Measurements from ENCODE around the gene C9orf50. TPM values are rescaled to one million over a fixed set of nuclear protein-coding genes. Genes with fewer than 3 reads are reported as not detected.
A peak's percentile ranks its signal among the peaks of the same experiment; 100 is the strongest.

C9orf50 gene
- total RNA-seq, 2 donors from 2014 or later, result not detected

- Mint-ChIP-seq H3K36me3 (ENCODE audit: low read depth) (no peaks in the 10 kb centered on the region), H3K9me3 (no peaks in the 10 kb centered on the region), H3K27me3 (no peaks in the 10 kb centered on the region), H3K27ac (no peak overlapping the region), H3K4me3 (no peak overlapping the region), H3K4me1 (no peaks in the 10 kb centered on the region)
- ATAC-seq (replicated peaks), result no peak
Measured at GRCh38 chr9:129654554-129655040, 33.7 kb upstream of the C9orf50 start.

DNA sequence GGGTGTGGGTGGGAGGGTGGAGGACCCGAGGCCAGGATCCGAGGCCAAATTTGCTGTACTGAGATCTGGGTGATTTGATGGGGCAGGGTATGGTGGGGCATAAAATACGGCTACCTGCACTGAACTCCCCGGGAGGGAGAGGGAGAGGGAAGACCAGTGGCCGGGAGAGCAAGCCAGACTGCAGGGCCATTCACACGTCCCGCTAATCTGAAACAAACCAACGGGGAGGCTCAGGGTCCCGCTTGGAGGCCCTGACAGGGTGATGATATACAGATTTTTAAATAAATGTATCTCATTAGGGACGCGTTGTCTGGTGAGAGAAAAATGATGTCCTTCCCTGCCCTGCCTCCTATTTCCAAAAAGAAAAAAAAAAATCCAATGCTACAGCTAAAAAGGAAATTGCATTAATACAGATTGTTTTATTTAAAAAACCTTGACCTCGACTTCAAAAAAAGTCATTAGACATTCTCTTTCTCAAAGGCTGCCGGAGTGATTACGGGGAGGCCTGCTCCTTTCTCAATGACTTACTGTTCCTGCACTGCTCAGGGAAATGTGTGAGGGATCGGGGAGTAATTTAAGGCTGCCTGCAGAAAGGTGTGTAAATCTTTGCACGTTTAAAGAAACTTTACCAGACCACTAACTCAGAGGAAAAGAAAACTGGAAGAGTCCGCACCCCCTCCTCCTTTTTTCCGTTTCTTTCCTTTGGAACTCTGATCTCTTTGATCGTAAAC, 33.1 kb upstream of the C9orf50 start:
- Mint-ChIP-seq H3K9me3 (no peaks in the 10 kb centered on the region), H3K27ac (no peak overlapping the region), H3K27me3 (no peaks in the 10 kb centered on the region), H3K4me1 (no peaks in the 10 kb centered on the region), H3K4me3 (no peak overlapping the region), H3K36me3 (ENCODE audit: low read depth) (no peaks in the 10 kb centered on the region)
- ATAC-seq (replicated peaks), result no peak

DNA sequence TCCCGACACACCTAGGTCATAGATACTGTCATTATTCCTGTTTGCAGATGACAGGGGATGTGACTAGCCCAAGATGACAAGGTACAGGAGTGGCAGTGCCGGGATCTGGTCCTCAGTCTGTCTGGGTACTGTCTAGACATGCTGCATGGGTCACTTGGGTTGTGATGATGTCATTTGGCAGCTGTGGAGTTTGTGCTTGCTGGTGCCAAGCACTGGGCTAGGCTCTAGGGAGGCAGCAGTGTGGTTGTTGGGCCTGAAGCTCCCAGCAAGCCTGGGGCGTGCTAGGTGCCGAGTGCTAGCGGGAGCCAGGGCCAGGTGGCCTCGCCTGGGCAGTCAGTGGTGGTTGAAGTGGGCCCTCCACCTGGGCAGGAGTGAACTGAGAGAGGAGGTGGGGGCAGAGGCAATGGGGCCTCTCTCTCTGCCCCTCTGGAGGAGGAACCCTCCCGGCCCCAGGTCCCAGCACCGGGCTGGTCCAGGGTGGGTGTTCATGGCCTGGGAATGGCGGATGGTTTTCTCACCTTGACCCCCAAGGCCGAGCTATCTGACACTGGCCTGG, 29.9 kb upstream of the C9orf50 start:
- no peak for ATAC-seq (replicated peaks)
- Mint-ChIP-seq H3K4me1 (peaks cover 6% of the 10 kb centered on the region), H3K9me3 (no peaks in the 10 kb centered on the region), H3K27ac (no peak overlapping the region), H3K4me3 (no peak overlapping the region), H3K36me3 (ENCODE audit: low read depth) (no peaks in the 10 kb centered on the region), H3K27me3 (peaks cover 5% of the 10 kb centered on the region)

- Mint-ChIP-seq H3K27ac (peak overlapping the region; percentile 30), H3K27me3 (peaks cover 5% of the 10 kb centered on the region)
Measured at GRCh38 chr9:129649726-129650679, 29.1 kb upstream of the C9orf50 start.

GRCh38 chr9:129648764-129649115, 27.8 kb upstream of the C9orf50 start:
- Mint-ChIP-seq H3K9me3 (no peaks in the 10 kb centered on the region), H3K4me1 (peaks cover 6% of the 10 kb centered on the region), H3K36me3 (ENCODE audit: low read depth) (no peaks in the 10 kb centered on the region), H3K27me3 (peaks cover 5% of the 10 kb centered on the region), H3K27ac (no peak overlapping the region), H3K4me3 (no peak overlapping the region)
- ATAC-seq (replicated peaks), result no peak

More at GRCh38 chr9:129649726-129650679, 29.1 kb upstream of the C9orf50 start:
- peaks cover 6% of the 10 kb centered on the region for H3K4me1 Mint-ChIP-seq
- no peak overlapping the region for H3K4me3 Mint-ChIP-seq
- H3K9me3 Mint-ChIP-seq, result no peaks in the 10 kb centered on the region
- no peaks in the 10 kb centered on the region for H3K36me3 Mint-ChIP-seq (ENCODE audit: low read depth)
- no peak for ATAC-seq (replicated peaks)

DNA sequence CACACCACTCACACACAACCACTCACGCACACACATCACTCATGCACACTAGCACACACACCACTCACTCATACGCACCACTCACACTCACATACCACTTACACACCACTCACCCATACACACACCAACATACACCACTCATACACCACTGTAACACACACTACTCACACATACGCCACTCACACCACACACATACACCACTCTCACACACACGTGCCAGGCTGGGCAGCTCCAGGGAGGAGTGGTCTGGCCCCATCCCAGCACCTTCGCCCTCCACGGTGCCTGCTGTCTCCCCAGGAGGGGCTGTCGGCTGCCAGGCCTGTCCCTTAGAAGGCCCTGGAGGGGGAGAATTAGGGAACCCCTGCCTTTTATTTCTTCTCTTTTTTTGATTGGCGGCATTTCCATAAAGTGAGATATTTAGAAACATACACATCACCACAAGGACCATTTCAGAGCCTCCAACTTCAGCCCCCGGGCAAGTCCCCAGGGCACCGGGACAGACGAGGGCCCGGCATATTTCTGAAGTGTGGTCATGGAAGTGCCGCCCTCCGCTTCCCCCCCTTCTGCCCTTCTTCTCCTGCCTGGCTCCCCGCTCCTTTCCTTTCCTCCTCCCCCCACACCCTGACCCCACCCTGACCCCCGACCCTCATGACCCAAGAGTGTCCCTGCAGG, 27.3 kb upstream of the C9orf50 start:
- Mint-ChIP-seq H3K9me3 (no peaks in the 10 kb centered on the region), H3K27ac (no peak overlapping the region), H3K4me3 (no peak overlapping the region), H3K36me3 (ENCODE audit: low read depth) (no peaks in the 10 kb centered on the region), H3K27me3 (peaks cover 5% of the 10 kb centered on the region), H3K4me1 (peaks cover 6% of the 10 kb centered on the region)
- no peak for ATAC-seq (replicated peaks)

DNA sequence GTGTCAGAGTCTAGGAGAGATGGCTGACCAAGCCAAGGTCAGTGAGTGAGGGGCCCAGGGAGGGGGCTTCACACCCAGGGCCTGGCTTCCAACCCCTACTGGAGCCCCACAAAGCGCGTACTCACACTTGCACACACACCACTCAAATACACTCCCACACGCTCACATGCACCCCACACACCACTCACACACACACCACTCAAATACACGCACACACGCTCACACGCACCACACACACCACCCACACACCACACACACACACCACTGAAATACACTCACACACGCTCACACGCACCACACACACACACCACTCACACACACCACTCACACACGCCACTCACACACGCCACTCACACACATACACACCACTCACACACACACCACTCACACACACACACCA, 26.7 kb upstream of the C9orf50 start:
- no peaks in the 10 kb centered on the region for H3K9me3 Mint-ChIP-seq
- peaks cover 6% of the 10 kb centered on the region for H3K4me1 Mint-ChIP-seq
- ATAC-seq (replicated peaks), result no peak
- H3K36me3 Mint-ChIP-seq (ENCODE audit: low read depth), result no peaks in the 10 kb centered on the region
- no peak overlapping the region for H3K4me3 Mint-ChIP-seq
- H3K27ac Mint-ChIP-seq, result no peak overlapping the region
- peaks cover 5% of the 10 kb centered on the region for H3K27me3 Mint-ChIP-seq

DNA sequence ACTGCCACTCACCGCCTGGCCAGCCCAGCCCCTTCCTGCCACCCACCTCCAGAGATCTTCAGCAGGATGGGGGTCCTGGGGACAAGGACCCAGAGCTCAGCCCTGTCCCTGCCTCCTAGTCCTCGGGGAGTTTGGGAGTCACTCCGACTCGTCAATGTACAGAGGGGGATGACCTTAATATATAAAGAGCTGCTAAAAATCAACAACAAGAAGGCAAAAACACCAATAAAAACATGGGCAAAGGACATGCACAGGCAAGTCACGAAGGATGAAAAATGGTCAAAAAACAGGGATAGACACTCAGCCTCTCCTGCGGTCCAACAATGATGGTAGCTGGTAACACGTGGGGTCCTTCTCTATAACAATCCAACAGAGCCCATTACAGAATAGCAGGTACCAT, 25.8 kb upstream of the C9orf50 start:
- Mint-ChIP-seq H3K4me3 (no peak overlapping the region), H3K27me3 (peaks cover 5% of the 10 kb centered on the region), H3K4me1 (peaks cover 6% of the 10 kb centered on the region), H3K27ac (no peak overlapping the region), H3K9me3 (no peaks in the 10 kb centered on the region), H3K36me3 (ENCODE audit: low read depth) (no peaks in the 10 kb centered on the region)
- ATAC-seq (replicated peaks), result no peak

DNA sequence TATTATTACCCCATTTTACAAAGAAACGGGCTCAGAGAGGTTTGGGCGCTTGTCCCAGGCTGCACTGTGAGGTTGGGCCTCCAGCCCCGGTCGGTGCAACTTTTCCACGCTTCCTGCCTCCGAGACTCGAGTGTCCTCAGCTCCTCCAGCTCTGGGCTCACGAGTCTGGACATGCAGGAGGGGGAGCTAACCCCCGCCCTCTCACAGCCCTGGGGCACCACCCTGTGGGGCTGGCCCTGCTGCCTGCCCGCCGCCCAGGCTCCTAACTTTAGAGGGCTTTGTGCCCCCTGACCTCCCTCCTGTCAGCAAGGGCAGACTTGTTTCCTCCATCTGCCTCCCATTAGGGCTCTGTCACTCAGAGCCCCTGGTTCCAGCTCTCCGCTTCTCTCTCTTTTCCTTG, 25.4 kb upstream of the C9orf50 start:
- peaks cover 5% of the 10 kb centered on the region for H3K27me3 Mint-ChIP-seq
- no peak for ATAC-seq (replicated peaks)
- H3K27ac Mint-ChIP-seq, result no peak overlapping the region
- H3K4me3 Mint-ChIP-seq, result no peak overlapping the region
- H3K4me1 Mint-ChIP-seq, result peaks cover 7% of the 10 kb centered on the region
- H3K9me3 Mint-ChIP-seq, result no peaks in the 10 kb centered on the region
- H3K36me3 Mint-ChIP-seq (ENCODE audit: low read depth), result no peaks in the 10 kb centered on the region

GRCh38 chr9:129644902-129645301, 24.0 kb upstream of the C9orf50 start:
- Mint-ChIP-seq H3K27me3 (peaks cover 5% of the 10 kb centered on the region), H3K27ac (no peak overlapping the region), H3K4me1 (peaks cover 10% of the 10 kb centered on the region), H3K9me3 (no peaks in the 10 kb centered on the region), H3K4me3 (no peak overlapping the region), H3K36me3 (ENCODE audit: low read depth) (no peaks in the 10 kb centered on the region)
- ATAC-seq (replicated peaks), result no peak

DNA sequence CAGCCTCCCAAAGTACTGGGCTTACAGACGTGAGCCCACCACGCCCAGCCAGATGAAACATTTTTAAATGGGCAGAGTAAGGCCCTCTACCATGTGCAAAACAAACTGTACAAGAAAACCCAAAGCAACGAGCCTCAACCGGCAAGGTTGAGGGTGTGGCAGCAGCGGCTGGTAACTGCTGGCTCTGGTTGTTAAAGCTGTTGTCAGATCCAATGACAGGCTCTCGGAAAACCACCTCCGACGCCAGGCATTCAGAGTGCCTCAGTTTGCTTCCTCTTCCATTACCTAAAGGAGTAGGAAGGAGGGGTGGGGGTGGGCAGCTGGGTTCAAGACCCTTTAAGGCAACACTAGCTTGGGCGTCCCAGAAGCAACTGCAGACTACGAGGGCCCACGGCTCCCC, 23.5 kb upstream of the C9orf50 start:
- Mint-ChIP-seq H3K9me3 (no peaks in the 10 kb centered on the region), H3K4me3 (no peak overlapping the region), H3K27me3 (peaks cover 5% of the 10 kb centered on the region), H3K4me1 (peaks cover 10% of the 10 kb centered on the region), H3K36me3 (ENCODE audit: low read depth) (no peaks in the 10 kb centered on the region), H3K27ac (no peak overlapping the region)
- no peak for ATAC-seq (replicated peaks)

- H3K27me3 Mint-ChIP-seq, result peaks cover 5% of the 10 kb centered on the region
- no peak overlapping the region for H3K4me3 Mint-ChIP-seq
- H3K27ac Mint-ChIP-seq, result no peak overlapping the region
- no peaks in the 10 kb centered on the region for H3K9me3 Mint-ChIP-seq
- H3K36me3 Mint-ChIP-seq (ENCODE audit: low read depth), result no peaks in the 10 kb centered on the region
- ATAC-seq (replicated peaks), result no peak
- H3K4me1 Mint-ChIP-seq, result peaks cover 10% of the 10 kb centered on the region
Measured at GRCh38 chr9:129643706-129644105, 22.8 kb upstream of the C9orf50 start.

DNA sequence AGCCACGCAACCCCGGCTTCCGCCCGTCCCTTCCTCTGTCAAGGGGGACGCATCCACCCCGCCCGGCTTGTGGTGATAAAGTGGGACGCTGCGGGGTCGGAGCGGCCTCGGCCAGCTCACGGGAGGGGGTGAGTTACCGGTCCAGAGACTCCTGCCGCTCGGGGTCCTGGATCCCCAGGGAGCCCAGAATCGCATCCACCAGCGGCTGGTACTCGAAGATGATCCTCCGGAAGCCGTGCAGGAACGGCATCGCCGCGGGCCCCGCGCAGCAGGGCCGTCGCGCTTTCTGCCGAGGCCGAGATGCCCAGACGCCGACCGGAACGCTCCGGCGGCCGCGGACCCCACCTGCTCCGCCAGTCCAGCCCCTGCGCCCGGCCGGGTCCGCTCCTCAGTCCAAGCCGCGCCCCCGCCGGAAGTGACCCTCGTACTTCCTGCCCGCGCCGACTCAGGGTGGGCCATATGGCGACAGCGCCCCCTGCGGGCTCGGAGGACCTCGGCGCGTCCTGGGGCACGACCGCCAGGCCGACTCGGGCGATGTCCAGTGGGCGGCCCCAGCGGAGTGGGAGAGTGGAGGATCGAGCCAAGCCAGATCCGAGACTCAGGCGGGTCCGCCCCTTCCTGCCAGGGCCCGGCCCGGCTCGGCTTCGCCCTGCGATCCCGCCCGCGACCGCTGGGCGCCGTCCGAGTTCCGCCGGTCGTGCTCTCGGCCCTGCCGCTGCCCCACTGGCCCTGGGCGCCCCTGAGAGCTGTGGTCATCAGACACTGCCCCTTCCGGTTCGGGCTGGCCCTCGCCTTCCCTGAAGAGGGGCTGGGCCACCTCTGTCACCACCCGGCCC, 21.1 kb upstream of the C9orf50 start, which contains the start of gene ASB6:
Gene ASB6 (minus strand): TSS at position 402 of the 836 bp plus-strand sequence. CDS start 152 bp downstream, at position 250.
- no peaks in the 10 kb centered on the region for H3K27me3 Mint-ChIP-seq
- H3K9me3 Mint-ChIP-seq, result no peaks in the 10 kb centered on the region
- peak; percentile 98 for ATAC-seq (replicated peaks)
- peak within 1 kb of the TSS; percentile 78 for H3K27ac Mint-ChIP-seq
- peaks cover 15% of the 10 kb centered on the region for H3K4me1 Mint-ChIP-seq
- peak within 1 kb of the TSS; percentile 84 for H3K4me3 Mint-ChIP-seq
- peaks cover 14% of the 10 kb centered on the region for H3K36me3 Mint-ChIP-seq (ENCODE audit: low read depth)

Measured in activated T-helper 17 cell treated with anti-CD3 and anti-CD28 coated beads, Interleukin-2, amount 50 U/mL, for 72 hours (primary cell).